ENCODE data around the gene CDK8.

The CDK8 gene

DNA sequence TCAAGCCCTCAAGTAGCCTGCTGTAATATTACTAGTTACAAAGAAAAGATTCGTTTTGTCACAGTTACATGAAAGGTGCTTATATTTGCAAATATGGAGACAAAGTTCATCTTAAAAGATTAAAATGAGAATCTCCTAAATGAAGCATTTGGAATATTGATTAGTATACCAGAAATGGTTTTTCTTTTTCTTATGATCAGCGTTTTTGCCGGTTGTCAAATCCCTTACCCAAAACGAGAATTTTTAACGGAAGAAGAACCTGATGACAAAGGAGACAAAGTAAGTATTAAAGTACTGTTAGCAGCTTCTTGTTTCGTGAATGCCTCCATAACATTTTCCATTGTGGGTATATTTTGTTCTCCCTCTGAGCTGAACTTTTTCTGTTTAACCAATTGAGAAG lies 147.1 kb downstream of the CDK8 start:
- TF ChIP-seq, protein P1, sequence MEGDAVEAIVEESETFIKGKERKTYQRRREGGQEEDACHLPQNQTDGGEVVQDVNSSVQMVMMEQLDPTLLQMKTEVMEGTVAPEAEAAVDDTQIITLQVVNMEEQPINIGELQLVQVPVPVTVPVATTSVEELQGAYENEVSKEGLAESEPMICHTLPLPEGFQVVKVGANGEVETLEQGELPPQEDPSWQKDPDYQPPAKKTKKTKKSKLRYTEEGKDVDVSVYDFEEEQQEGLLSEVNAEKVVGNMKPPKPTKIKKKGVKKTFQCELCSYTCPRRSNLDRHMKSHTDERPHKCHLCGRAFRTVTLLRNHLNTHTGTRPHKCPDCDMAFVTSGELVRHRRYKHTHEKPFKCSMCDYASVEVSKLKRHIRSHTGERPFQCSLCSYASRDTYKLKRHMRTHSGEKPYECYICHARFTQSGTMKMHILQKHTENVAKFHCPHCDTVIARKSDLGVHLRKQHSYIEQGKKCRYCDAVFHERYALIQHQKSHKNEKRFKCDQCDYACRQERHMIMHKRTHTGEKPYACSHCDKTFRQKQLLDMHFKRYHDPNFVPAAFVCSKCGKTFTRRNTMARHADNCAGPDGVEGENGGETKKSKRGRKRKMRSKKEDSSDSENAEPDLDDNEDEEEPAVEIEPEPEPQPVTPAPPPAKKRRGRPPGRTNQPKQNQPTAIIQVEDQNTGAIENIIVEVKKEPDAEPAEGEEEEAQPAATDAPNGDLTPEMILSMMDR (IDR thresholded peaks at IDR 0.05; ENCODE audit: extremely low read depth, missing control alignments): no peak
- no peak for DNase-seq (ENCODE audit: low spot score)

DNA sequence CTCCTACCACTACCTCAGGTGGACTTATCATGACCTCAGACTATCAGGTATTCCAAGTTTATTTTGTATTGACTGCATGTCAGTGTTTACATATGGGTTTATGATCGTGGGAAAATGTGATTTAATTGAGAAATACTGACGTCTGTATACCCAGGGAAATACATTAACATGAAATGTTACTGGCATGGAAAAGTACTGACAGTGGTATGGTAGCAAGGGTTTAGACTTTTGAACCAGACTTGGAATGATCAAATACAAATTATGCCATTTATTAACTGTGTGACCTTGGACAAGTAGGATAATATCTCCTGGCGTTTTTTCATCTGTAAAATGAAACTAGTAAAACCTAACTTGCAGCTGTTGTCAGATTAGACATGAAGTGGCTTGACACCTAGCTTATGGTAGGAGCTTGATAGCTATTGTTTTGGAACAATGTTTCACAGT lies 147.7 kb downstream of the CDK8 start:
- DNase-seq (ENCODE audit: low spot score): no peak
- TF ChIP-seq, protein P1 (IDR thresholded peaks at IDR 0.05; ENCODE audit: extremely low read depth, missing control alignments): no peak

DNA sequence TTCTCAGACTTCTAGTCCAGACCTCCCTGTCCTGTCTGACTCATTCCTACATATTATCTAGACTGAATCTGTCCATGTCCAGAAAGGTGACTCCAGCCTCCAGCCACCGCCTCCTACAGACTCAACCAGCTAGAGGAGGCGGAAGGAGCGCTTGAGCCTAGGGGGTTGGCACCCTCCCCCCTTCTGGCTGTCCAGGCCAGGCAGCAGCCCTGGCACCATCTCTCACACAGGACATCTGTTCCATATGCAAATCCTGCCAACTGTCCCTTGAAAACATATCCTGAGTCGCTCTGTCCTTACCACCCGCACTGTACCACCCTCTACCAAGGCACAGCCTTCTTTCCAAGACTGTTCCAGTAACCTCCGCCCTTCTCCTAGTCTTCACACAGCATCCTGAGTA lies 152.9 kb downstream of the CDK8 start:
- DNase-seq (ENCODE audit: low spot score): no peak
- TF ChIP-seq, protein P1 (IDR thresholded peaks at IDR 0.05; ENCODE audit: extremely low read depth, missing control alignments): no peak

DNA sequence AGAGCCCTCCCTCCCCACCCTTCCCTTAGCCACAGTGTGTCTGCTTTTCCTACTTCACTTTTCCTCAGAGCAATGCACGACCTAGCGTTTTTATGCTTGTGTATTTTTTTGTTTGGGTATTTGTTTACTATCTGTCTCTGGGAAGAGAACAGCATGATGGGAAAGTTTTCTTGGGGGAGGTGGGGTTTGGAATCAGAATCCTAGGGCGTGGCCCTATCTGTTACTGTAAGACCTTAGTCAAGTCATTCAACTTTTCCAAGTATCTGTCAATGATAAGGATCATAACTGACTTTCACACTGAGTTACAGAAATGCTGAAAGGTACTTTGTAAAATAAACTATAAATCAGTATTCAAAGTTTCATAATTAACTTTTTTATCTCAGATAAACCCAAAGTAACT lies 157.3 kb downstream of the CDK8 start:
- TF ChIP-seq, protein P1 (IDR thresholded peaks at IDR 0.05; ENCODE audit: extremely low read depth, missing control alignments): no peak
- no peak for DNase-seq (ENCODE audit: low spot score)

DNA sequence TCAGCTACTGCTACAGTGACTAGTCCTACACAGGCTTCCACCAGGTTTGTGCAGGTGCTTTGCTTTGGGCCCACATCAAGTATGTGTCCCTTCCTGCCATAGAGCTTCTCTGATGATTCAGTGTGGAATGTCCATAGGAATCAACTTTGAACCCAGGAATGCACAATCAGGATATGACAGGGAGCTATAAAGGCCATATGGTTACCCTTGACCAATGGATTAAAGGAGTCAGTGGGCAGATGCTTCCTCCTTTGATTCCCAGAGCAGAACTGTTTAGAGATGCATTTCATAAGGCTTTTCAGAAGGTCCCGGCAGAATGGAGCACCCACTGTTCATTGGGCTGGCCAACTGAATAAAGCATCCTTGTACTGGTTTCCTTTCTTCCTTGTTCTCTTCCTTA lies 158.3 kb downstream of the CDK8 start:
- DNase-seq (ENCODE audit: low spot score): no peak
- TF ChIP-seq, protein P1 (IDR thresholded peaks at IDR 0.05; ENCODE audit: extremely low read depth, missing control alignments): no peak

DNA sequence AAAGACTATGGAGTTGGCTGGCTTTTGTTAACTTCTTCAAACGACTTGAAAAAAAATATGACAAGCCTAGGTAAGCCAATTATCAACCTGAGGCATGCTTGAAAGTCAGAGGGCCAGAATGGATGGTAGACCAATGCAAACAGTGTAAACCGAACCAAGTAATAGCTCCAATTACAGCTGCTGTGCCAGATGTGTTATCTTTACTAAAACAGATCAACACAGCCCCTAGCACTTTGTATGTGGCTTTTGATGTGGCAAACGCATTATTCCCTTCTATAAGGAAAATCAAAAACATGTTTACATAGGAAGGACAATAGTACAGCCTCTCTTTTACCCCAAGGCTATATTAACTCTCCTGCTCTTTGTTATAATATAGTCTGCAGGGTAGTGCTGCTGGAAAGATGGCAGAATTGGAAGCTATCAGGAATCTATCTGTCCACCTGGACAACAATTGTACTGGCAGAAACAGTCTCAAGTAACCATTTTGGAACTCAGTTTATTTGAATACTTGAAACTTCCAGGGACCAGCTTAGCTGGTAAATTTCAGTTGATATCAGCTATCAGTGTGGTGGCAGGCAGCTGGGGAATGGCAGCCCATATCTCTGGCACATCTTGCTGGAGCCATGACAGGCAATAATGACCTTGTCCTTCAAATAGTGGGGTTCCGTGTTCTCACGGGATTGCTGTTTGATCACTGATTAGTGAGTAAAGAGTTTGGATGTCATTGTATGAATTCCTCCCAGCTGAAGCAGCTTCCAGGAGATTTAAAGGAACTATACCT lies 159.2 kb downstream of the CDK8 start:
- TF ChIP-seq, protein P1 (IDR thresholded peaks at IDR 0.05; ENCODE audit: extremely low read depth, missing control alignments): no peak
- no peak for DNase-seq (ENCODE audit: low spot score)

DNA sequence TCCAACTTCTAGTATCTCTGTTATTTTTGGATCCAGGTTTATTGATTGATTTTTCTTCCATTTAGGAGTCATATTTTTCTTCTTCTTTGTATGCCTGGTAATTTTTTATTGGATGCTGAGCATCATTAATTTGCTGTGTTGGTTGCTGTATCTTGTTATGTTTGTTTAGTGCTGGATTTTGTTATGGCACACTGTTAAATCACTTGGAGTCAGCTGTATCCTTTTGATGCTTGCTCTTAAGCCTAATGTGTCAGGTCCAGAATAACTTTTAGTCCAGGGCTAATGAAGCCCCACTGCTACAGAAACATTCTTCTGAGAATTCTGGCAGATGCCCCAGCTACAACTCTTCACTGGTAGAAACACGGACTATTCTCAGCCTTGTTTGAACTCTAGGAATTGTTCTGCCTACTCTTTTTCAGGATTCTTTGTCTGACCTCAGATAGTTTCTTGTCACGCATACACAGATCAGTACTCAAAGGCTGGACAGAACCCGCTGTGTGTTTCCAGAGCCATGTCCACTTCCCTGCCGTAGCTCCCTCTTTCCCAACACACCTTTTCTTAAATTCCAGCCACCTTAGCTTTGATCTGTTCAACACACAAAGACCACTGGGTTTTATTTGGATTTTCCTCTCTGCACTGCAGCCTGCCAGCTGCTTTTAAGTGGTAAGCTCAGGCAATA lies 166.5 kb downstream of the CDK8 start:
- TF ChIP-seq, protein P1 (IDR thresholded peaks at IDR 0.05; ENCODE audit: extremely low read depth, missing control alignments): no peak
- no peak for DNase-seq (ENCODE audit: low spot score)
